Naive thymus-derived CD4-positive, alpha-beta T cell (primary cell): ENCODE data around the gene CD44. TPM values are rescaled to one million over a fixed set of nuclear protein-coding genes. Genes with fewer than 3 reads are reported as not detected.

Source experiments
- ATAC-seq: fragments of 150-1000 bp; cut with Tn5 transposase; 2 replicates; pipeline ENCODE4 v1.10.0; 2021; ENCODE audit warnings: mild to moderate bottlenecking, moderate library complexity
- CTCF ChIA-PET: fragments of 350-600 bp; sonication (Branson Sonifier 250); formaldehyde crosslinking; loops from one replicate; lab custom pipeline; 2021; ENCODE audit warnings: antibody characterized with exemption; lab: Charles Lee
- POLR2A ChIA-PET: fragments of 350-600 bp; sonication (Branson Sonifier 250); formaldehyde crosslinking; loops from one replicate; lab custom pipeline; 2021; ENCODE audit warnings: antibody characterized with exemption, inconsistent platforms; lab: Charles Lee
- DNase-seq, 9 donors: peaks; one replicate each; pipeline versions ENCODE4 v3.0.0 to v3.0.0-alpha.2; 2020 to 2022; ENCODE audit warnings: mixed read lengths in 1 of 9
- H3K27ac ChIP-seq: one replicate; pipeline ENCODE4 v1.7.0; 2013; ENCODE audit warnings: mild to moderate bottlenecking, low read depth, low read length, moderate library complexity
- H3K27me3 ChIP-seq, 2 donors: one replicate each; pipeline ENCODE4 v1.7.0; 2013; ENCODE audit warnings: low read length in 2 of 2, mild to moderate bottlenecking in 2 of 2, moderate library complexity in 2 of 2; ENCODE audit not compliant: control insufficient read depth in 2 of 2, insufficient read depth in 2 of 2
- H3K36me3 ChIP-seq, 3 experiments: 1 replicate in 2 of 3; 2 replicates in 1 of 3; pipeline ENCODE4 v1.7.0; 2013; ENCODE audit warnings: low read length in 3 of 3, mild to moderate bottlenecking in 3 of 3, moderate library complexity in 1 of 3; ENCODE audit not compliant: insufficient read depth in 3 of 3, control insufficient read depth in 2 of 3
- H3K4me1 ChIP-seq, 2 donors: one replicate each; pipeline ENCODE4 v1.7.0; 2013; ENCODE audit warnings: low read length in 2 of 2, mild to moderate bottlenecking in 2 of 2, moderate library complexity in 1 of 2; ENCODE audit not compliant: control insufficient read depth in 2 of 2, insufficient read depth in 2 of 2
- H3K4me3 ChIP-seq: 2 replicates; pipeline ENCODE4 v1.7.0; 2013; ENCODE audit warnings: mild to moderate bottlenecking, low read length
- H3K9me3 ChIP-seq, 3 experiments: 1 replicate in 2 of 3; 2 replicates in 1 of 3; pipeline ENCODE4 v1.7.0; 2013; ENCODE audit warnings: low read length in 3 of 3; ENCODE audit not compliant: control insufficient read depth in 2 of 3
- H3K27ac Mint-ChIP-seq, 9 donors: one replicate each; pipeline ENCODE4 v1.8.0; 2020 to 2022; ENCODE audit warnings: mixed read lengths in 9 of 9, mild to moderate bottlenecking in 8 of 9, moderate library complexity in 5 of 9, inconsistent platforms in 2 of 9
- H3K27me3 Mint-ChIP-seq, 5 donors: one replicate each; pipeline ENCODE4 v1.8.0; 2021 to 2022; ENCODE audit warnings: mixed read lengths in 5 of 5, mild to moderate bottlenecking in 1 of 5
- H3K36me3 Mint-ChIP-seq, 5 donors: one replicate each; pipeline ENCODE4 v1.8.0; 2020 to 2022; ENCODE audit warnings: mixed read lengths in 5 of 5, mild to moderate bottlenecking in 3 of 5, inconsistent platforms in 1 of 5
- H3K4me1 Mint-ChIP-seq, 7 donors: one replicate each; pipeline ENCODE4 v1.8.0; 2020 to 2022; ENCODE audit warnings: mixed read lengths in 7 of 7, mild to moderate bottlenecking in 3 of 7, inconsistent platforms in 1 of 7
- H3K4me3 Mint-ChIP-seq, 10 donors: one replicate each; pipeline ENCODE4 v1.8.0; 2020 to 2022; ENCODE audit warnings: mild to moderate bottlenecking in 10 of 10, mixed read lengths in 10 of 10, moderate library complexity in 6 of 10, inconsistent platforms in 2 of 10
- H3K9me3 Mint-ChIP-seq, 11 donors: one replicate each; pipeline ENCODE4 v1.8.0; 2020 to 2022; ENCODE audit warnings: mixed read lengths in 11 of 11, mild to moderate bottlenecking in 4 of 11, inconsistent platforms in 1 of 11, moderate library complexity in 1 of 11
- intact Hi-C, 2 donors: fragments of 100-400 bp; cut with micrococcal nuclease; formaldehyde crosslinking; loops; one replicate each; pipeline ENCODE4 v1.15.1; 2023
- polyA plus RNA-seq, 2 donors: library from polyadenylated mRNA; unstranded; fragments of 300-500 nt; fragmentation: Illumina TruSeq; gene quantifications; one replicate each; pipeline ENCODE4 v1.2.3, GENCODE V29; 2021
- total RNA-seq, 6 experiments: library from RNA in 5 of 6; stranded (reverse) in 5 of 6; gene quantifications; 1 replicate in 5 of 6; 2 replicates in 1 of 6; pipeline ENCODE4 v1.2.3 and lab custom pipeline; 2021 to 2026

The CD44 gene
- total and polyA plus RNA-seq, 7 experiments from 2014 or later, result 332 to 1,223 (median 755) TPM

GRCh38 chr11:35243774-35244173 lies 104.8 kb downstream of the CD44 start:
- H3K9me3 Mint-ChIP-seq, result peaks cover 0 to 15% (median 7%) of the 10 kb centered on the region in 11 donors
- H3K4me3 Mint-ChIP-seq, result peak overlapping the region in 2 of 10 donors; percentile 54 to 75
- ChIA-PET CTCF (no interaction called here), POLR2A (interaction anchor here (0.6 to 1.7 kb wide), 3 partner anchors 12 to 144 kb away, joined by 3 to 11 read pairs (median 5); no protein-coding TSS in a partner anchor)
- H3K36me3 Mint-ChIP-seq, result peaks cover 0 to 10% (median 4%) of the 10 kb centered on the region in 5 donors
- H3K4me1 Mint-ChIP-seq, result peaks cover 35 to 91% (median 79%) of the 10 kb centered on the region in 7 donors
- ATAC-seq (no peak), DNase-seq (no peak)
- intact Hi-C loops, result loop anchor here (2.0 to 5.0 kb wide), 2 partner anchors 13 to 44 kb away; no protein-coding TSS in a partner anchor
- Histone ChIP-seq H3K27ac (no peak overlapping the region), H3K4me3 (no peak overlapping the region), H3K4me1 (peaks cover 55 to 63% of the 10 kb centered on the region in 2 donors), H3K27me3 (no peaks in the 10 kb centered on the region), H3K36me3 (no peaks in the 10 kb centered on the region), H3K9me3 (peaks cover 0 to 7% (median 5%) of the 10 kb centered on the region in 3 experiments)
- H3K27me3 Mint-ChIP-seq, result peaks cover 0 to 8% (median 0%) of the 10 kb centered on the region in 5 donors
- H3K27ac Mint-ChIP-seq, result peak overlapping the region in 7 of 9 donors; percentile 80 to 100 (median 92)

GRCh38 chr11:35245056-35245455 lies 106.1 kb downstream of the CD44 start:
- no peak for ATAC-seq
- POLR2A ChIA-PET, result interaction anchor here (1.1 to 2.8 kb wide), 5 partner anchors 7 to 105 kb away, joined by 3 to 16 read pairs (median 8); partner anchors contain the start of gene CD44

GRCh38 chr11:35245786-35246185 lies 106.8 kb downstream of the CD44 start:
- peak overlapping the region in 8 of 9 donors; percentile 91 to 100 (median 99) for H3K27ac Mint-ChIP-seq
- intact Hi-C loops, result loop anchor here in 1 of 2 donors (2.0 kb wide), 1 partner anchor 59 kb away; no protein-coding TSS in a partner anchor
- Histone ChIP-seq H3K4me1 (peaks cover 58 to 63% of the 10 kb centered on the region in 2 donors), H3K9me3 (peaks cover 0 to 9% (median 6%) of the 10 kb centered on the region in 3 experiments), H3K27me3 (no peaks in the 10 kb centered on the region), H3K4me3 (no peak overlapping the region), H3K36me3 (no peaks in the 10 kb centered on the region), H3K27ac (peak overlapping the region; percentile 75)
- no peak for DNase-seq
- ChIA-PET POLR2A (interaction anchor here (0.5 to 2.8 kb wide), 10 partner anchors 8 to 106 kb away, joined by 3 to 16 read pairs (median 5); partner anchors contain the start of gene CD44), CTCF (interaction anchor here (0.7 to 2.3 kb wide), 6 partner anchors 11 to 146 kb away, joined by 3 to 8 read pairs (median 4); no protein-coding TSS in a partner anchor)
- peaks cover 29 to 93% (median 76%) of the 10 kb centered on the region in 7 donors for H3K4me1 Mint-ChIP-seq
- peaks cover 0 to 17% (median 6%) of the 10 kb centered on the region in 5 donors for H3K36me3 Mint-ChIP-seq
- H3K4me3 Mint-ChIP-seq, result peak overlapping the region in 3 of 10 donors; percentile 16 to 75 (median 44)
- no peak for ATAC-seq
- H3K9me3 Mint-ChIP-seq, result peaks cover 5 to 31% (median 12%) of the 10 kb centered on the region in 11 donors
- H3K27me3 Mint-ChIP-seq, result peaks cover 0 to 3% (median 0%) of the 10 kb centered on the region in 5 donors

More at GRCh38 chr11:35245056-35245455, 106.1 kb downstream of the CD44 start:
- H3K4me1 ChIP-seq, result peaks cover 58 to 63% of the 10 kb centered on the region in 2 donors
- intact Hi-C loops, result no loop called here
- DNase-seq, result no peak
- Mint-ChIP-seq H3K9me3 (peaks cover 5 to 27% (median 11%) of the 10 kb centered on the region in 11 donors), H3K4me1 (peaks cover 29 to 92% (median 80%) of the 10 kb centered on the region in 7 donors), H3K36me3 (peaks cover 0 to 13% (median 6%) of the 10 kb centered on the region in 5 donors), H3K4me3 (peak overlapping the region in 1 of 10 donors; percentile 75), H3K27me3 (peaks cover 0 to 4% (median 0%) of the 10 kb centered on the region in 5 donors), H3K27ac (peak overlapping the region in 8 of 9 donors; percentile 77 to 100 (median 92))
- peaks cover 0 to 9% (median 6%) of the 10 kb centered on the region in 3 experiments for H3K9me3 ChIP-seq
- H3K27me3 ChIP-seq, result no peaks in the 10 kb centered on the region
- no peak overlapping the region for H3K4me3 ChIP-seq
- H3K27ac ChIP-seq, result no peak overlapping the region
- H3K36me3 ChIP-seq, result no peaks in the 10 kb centered on the region
- CTCF ChIA-PET, result interaction anchor here (0.7 to 2.3 kb wide), 5 partner anchors 11 to 147 kb away, joined by 3 to 8 read pairs (median 5); no protein-coding TSS in a partner anchor

GRCh38 chr11:35246745-35247144 lies 107.8 kb downstream of the CD44 start:
- Histone ChIP-seq H3K4me3 (no peak overlapping the region), H3K27ac (peak overlapping the region; percentile 75), H3K9me3 (peaks cover 0 to 9% (median 6%) of the 10 kb centered on the region in 3 experiments), H3K27me3 (no peaks in the 10 kb centered on the region), H3K36me3 (no peaks in the 10 kb centered on the region), H3K4me1 (peaks cover 58 to 63% of the 10 kb centered on the region in 2 donors)
- no peak for ATAC-seq
- ChIA-PET POLR2A (interaction anchor here (0.7 to 2.8 kb wide), 18 partner anchors 9 to 108 kb away, joined by 3 to 12 read pairs (median 5); partner anchors contain the start of gene CD44), CTCF (interaction anchor here (1.0 to 2.3 kb wide), 7 partner anchors 9 to 320 kb away, joined by 3 to 8 read pairs (median 6); no protein-coding TSS in a partner anchor)
- DNase-seq, result no peak
- peaks cover 0 to 4% (median 0%) of the 10 kb centered on the region in 5 donors for H3K27me3 Mint-ChIP-seq
- intact Hi-C loops, result loop anchor here in 1 of 2 donors (1.0 to 2.0 kb wide), 3 partner anchors 10 to 80 kb away; no protein-coding TSS in a partner anchor
- peak overlapping the region in 5 of 10 donors; percentile 14 to 81 (median 70) for H3K4me3 Mint-ChIP-seq
- H3K36me3 Mint-ChIP-seq, result peaks cover 0 to 15% (median 6%) of the 10 kb centered on the region in 5 donors
- H3K27ac Mint-ChIP-seq, result peak overlapping the region; percentile 40 to 100 (median 99)
- peaks cover 0 to 31% (median 12%) of the 10 kb centered on the region in 11 donors for H3K9me3 Mint-ChIP-seq
- peaks cover 24 to 92% (median 69%) of the 10 kb centered on the region in 7 donors for H3K4me1 Mint-ChIP-seq

GRCh38 chr11:35247428-35247827 lies 108.5 kb downstream of the CD44 start:
- Mint-ChIP-seq H3K4me3 (peak overlapping the region; percentile 42 to 81 (median 69)), H3K4me1 (peaks cover 21 to 92% (median 69%) of the 10 kb centered on the region in 7 donors), H3K9me3 (peaks cover 0 to 31% (median 12%) of the 10 kb centered on the region in 11 donors), H3K27ac (peak overlapping the region; percentile 58 to 100 (median 99)), H3K36me3 (peaks cover 0 to 15% (median 6%) of the 10 kb centered on the region in 5 donors), H3K27me3 (peaks cover 0 to 9% (median 0%) of the 10 kb centered on the region in 5 donors)
- ChIA-PET CTCF (interaction anchor here (1.0 to 1.8 kb wide), 5 partner anchors 10 to 321 kb away, joined by 3 to 8 read pairs (median 6); no protein-coding TSS in a partner anchor), POLR2A (interaction anchor here (0.7 to 2.8 kb wide), 19 partner anchors 9 to 123 kb away, joined by 3 to 12 read pairs (median 5); partner anchors contain the start of gene CD44)
- intact Hi-C loops, result loop anchor here in 1 of 2 donors (1.0 to 2.0 kb wide), 3 partner anchors 11 to 81 kb away; no protein-coding TSS in a partner anchor
- Histone ChIP-seq H3K27me3 (no peaks in the 10 kb centered on the region), H3K27ac (peak overlapping the region; percentile 75), H3K9me3 (peaks cover 0 to 9% (median 6%) of the 10 kb centered on the region in 3 experiments), H3K4me1 (peaks cover 54 to 57% of the 10 kb centered on the region in 2 donors), H3K4me3 (no peak overlapping the region), H3K36me3 (no peaks in the 10 kb centered on the region)
- ATAC-seq, result peak; percentile 96
- DNase-seq, result peak in 8 of 9 donors; percentile 50 to 91 (median 87)
